GM12865 (cell line): ENCODE results near the gene SSR4.

Experiments used
- DNase-seq: peaks from one replicate; pipeline ENCODE4 v3.0.0; 2010; ENCODE audit warnings: low read depth
- H3K4me3 ChIP-seq: 2 replicates; pipeline ENCODE4 v1.5.1; 2011; ENCODE audit warnings: mild to moderate bottlenecking, low read depth, low read length, control low read depth
- TF ChIP-seq, protein P1 (sequence below): IDR thresholded peaks from 2 replicates; pipeline ENCODE4 v1.5.1; 2011; ENCODE audit warnings: low read length, control low read depth, low read depth, inconsistent platforms; ENCODE audit not compliant: insufficient read depth; ENCODE audit errors: missing control alignments

SSR4 gene

DNA sequence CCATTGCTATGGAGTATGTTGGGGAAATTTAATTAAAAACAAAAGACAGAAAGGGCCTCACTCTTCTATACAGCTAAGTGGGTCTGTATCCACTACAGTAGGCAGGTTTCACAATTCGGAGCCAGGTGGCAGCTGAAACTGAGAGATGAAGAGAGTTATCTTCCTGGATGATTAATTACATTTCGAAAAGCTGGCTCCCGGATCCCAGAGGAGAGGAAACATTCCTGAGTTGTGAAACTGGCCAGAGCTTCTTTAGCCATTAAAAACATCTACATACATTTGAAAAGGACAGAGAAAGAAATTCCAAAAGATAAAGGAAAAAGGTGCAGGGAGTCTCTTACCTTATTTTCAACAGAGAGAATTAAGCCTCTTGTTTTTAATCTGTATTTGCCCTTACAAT lies 51.4 kb downstream of the SSR4 start:
- H3K4me3 ChIP-seq = no peak overlapping the region
- no peak for DNase-seq
- TF ChIP-seq, protein P1, sequence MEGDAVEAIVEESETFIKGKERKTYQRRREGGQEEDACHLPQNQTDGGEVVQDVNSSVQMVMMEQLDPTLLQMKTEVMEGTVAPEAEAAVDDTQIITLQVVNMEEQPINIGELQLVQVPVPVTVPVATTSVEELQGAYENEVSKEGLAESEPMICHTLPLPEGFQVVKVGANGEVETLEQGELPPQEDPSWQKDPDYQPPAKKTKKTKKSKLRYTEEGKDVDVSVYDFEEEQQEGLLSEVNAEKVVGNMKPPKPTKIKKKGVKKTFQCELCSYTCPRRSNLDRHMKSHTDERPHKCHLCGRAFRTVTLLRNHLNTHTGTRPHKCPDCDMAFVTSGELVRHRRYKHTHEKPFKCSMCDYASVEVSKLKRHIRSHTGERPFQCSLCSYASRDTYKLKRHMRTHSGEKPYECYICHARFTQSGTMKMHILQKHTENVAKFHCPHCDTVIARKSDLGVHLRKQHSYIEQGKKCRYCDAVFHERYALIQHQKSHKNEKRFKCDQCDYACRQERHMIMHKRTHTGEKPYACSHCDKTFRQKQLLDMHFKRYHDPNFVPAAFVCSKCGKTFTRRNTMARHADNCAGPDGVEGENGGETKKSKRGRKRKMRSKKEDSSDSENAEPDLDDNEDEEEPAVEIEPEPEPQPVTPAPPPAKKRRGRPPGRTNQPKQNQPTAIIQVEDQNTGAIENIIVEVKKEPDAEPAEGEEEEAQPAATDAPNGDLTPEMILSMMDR = no peak
